ENCODE results near the gene LARP4B.

LARP4B gene

GRCh38 chr10:787933-788651, 143.4 kb downstream of the LARP4B start:
- no peak for DNase-seq (ENCODE audit: low read depth in 3 of 3)

- DNase-seq (ENCODE audit: low read depth in 3 of 3), result no peak
These were observed 144.7 kb downstream of the LARP4B start for GRCh38 chr10:786633-787474.

DNA sequence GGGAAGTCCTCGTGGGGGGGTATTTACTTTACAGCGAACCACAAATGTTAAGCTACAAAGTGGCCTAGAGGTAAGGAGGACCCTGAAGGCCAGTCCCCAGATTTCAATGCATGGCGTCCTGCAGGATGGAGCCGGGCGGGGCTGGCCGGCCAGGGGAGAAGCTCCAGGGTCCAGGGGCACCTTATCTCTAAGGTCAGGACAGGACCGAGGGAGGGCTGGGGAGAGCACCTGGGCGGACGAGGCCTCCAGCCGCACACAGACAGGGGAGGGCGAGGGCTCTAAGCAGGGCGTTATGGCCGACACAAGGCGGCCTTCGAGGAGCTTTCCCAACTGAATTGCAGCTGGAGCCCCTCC, 145.7 kb downstream of the LARP4B start:
- no peak for DNase-seq (ENCODE audit: low read depth in 3 of 3)

GRCh38 chr10:785089-785860, 146.2 kb downstream of the LARP4B start:
- no peak for DNase-seq (ENCODE audit: low read depth in 3 of 3)

DNA sequence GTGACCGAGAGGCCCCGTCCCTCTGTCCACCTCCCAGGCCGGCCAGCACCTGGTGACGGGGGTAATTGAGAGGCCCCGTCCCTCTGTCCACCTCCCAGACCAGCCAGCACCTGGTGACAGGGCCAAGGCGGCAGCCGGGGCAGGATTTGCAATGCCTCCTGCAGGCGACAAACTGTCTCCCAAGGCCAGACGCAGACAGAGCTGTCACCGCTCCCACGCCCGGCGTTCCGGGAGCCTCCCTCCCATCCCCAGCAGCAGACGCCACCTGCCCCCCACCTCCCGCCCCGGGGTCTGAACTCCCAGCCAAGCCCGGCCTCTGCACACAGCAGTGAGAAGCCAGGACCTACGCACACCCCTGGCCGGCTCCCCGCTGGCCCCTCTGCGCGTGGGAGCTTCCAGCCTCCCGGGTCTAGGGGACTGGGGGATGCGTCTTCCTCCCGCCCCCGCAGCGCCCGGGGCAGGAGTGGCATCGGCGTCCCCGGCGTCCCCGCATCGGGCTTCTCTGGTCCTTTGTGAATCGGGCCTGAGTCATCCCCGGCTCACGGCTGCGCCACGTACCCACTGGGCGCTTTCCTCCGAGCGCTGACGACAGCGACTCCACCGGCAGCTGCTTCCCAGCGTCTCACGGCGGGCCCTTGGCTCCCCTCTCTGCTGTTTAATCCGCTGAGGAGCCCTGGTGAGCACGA, 147.0 kb downstream of the LARP4B start:
- peak; percentile 36 to 68 (median 61) for DNase-seq (ENCODE audit: low read depth in 3 of 3)

DNA sequence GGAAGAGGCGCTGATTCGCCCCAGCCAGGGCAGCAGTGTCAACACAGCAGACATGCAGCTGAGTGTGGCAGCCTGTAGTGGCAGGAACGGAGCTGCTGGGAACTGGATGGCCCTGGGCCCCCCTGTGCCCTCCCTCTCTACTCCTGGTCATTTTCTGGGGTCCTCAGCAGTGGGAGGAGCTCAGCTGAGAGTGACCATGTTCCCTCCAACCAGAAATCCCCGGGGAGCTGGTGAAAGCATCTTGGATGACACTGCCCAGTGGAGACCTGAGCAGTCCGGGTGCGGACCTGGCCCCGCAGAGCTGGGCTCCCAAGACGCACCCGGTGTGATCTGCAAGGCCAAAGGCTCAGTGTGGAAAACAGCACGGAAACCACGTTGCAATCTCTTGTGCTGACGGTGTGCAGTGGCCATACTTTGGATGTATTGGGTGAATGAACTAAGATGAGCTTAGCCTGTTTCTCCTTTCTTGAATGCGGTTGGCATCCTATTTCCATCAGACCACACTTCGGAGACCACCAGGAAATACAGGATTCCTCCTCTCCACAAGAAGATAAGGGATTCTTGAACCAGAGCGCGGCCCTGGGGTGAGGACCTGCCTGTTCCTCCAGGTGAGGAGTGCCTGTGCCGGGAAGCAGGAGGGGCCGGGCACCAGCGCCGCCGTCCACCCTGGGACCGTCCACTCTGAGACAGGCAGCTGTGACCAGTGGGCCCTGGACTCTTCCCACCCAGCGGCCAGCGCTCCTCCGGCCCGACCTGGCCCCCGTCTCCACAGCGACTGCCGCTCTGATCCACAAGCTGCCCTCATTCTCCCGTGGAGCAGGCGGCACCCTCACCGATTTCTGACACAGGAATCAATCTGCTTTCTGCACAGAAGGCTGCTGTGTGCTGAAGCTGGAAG, 148.5 kb downstream of the LARP4B start:
- no peak for DNase-seq (ENCODE audit: low read depth in 3 of 3)

DNA sequence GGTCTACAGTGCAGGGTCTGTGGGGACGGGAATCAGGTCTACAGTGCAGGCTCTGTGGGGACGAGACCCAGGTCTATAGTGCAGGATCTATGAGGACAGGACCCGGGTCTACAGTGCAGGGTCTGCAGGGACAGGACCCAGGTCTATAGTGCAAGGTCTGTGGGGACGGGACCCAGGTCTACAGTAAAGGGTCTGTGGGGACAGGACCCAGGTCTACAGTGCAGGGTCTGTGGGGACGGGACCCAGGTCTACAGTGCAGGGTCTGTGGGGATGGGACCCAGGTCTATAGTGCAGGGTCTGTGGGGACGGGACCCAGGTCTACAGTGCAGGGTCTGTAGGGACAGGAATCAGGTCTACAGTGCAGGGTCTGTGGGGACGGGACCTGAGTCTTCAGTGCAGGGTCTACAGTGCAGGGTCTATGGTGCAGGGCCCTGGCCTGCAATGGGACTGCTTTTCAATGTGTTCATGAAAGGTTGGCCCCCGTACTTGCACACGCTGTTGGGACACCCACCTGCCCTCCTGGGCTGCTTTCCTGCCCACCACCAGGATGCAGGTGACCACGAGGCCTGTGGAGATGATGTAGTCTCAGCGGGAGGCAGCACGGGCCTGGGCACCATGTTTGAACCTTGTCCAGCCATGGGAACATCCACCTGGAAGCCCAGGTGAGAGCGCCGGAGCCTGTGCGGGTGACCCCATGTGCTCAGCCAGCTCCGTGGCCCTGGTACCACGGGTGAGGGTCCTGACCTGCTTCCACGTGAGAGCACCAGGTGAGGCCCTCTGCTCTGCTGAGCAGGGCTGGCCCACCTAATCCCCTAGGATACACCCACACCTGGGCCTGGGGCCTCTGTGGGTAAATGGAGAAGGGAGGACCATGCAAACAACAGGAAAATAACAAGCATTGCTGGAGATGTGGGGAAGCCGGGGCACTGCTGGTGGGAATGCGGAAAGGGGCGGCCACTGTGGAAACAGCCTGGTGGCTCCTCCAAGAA, 150.7 kb downstream of the LARP4B start:
- DNase-seq (ENCODE audit: low read depth in 3 of 3), result no peak

GRCh38 chr10:778626-779330, 152.7 kb downstream of the LARP4B start:
- no peak for DNase-seq (ENCODE audit: low read depth in 3 of 3)

GRCh38 chr10:777913-778479, 153.5 kb downstream of the LARP4B start:
- DNase-seq (ENCODE audit: low read depth in 3 of 3), result no peak

DNA sequence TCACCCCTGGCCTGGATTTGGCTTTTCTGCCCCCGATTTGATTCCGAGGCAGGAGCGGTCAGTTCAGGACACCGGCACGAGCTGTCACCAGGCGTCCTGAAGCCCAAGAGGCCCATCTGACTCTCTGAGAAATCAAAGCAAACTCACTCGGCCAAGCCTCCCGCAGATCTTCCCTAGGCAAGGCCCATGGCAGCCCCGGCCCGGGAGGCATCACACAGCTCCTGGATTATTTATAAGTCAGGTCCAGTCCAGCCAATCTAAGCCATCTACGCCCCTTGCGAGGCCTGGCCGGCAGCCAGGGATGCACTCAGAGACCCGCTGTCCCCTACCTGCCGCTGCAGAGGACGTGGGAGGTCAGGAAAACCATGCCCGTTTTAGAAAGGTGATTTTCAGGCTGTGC, 154.7 kb downstream of the LARP4B start:
- DNase-seq (ENCODE audit: low read depth in 3 of 3), result no peak

DNA sequence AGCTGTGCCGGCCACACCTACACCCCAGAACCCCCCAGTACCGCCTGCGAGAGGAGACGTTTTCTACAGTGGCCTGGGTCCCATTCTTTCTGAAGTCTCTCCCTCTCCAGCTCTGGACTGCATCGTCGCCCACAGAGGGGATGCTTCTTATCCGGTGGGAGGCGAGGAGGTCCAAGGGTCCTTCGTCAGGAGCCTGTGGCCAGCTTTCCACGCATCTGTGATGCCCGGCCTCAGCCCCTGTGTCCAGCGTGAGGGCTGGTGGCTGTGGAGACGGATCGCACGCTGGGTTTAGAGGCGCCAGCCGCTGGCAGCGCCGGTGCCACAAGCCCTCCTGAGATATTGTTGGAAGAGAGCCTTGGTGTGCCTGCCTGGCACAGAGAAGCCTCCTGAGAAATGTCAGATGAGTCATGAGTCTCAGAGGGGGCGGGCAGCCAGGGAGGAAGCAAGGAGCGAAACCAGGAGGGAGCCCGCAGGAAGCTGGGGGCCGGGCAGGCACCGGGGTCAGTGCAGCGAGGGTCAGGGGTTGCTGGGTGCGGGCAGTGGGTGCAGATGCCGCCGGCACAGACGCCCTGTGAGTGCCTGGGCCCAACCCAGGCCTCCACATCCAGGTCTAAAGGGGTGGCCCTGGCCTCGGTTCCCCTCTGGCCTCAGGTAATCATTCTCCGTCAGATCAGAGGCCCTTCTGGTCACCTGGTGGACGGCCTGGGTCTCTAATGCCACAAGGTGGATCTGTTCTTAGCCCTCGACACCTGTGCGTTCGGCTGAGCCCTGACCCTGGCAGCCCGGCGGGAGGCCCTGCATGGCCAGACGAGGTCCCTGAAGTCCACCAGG, 156.0 kb downstream of the LARP4B start:
- DNase-seq (ENCODE audit: low read depth in 3 of 3), result no peak

DNA sequence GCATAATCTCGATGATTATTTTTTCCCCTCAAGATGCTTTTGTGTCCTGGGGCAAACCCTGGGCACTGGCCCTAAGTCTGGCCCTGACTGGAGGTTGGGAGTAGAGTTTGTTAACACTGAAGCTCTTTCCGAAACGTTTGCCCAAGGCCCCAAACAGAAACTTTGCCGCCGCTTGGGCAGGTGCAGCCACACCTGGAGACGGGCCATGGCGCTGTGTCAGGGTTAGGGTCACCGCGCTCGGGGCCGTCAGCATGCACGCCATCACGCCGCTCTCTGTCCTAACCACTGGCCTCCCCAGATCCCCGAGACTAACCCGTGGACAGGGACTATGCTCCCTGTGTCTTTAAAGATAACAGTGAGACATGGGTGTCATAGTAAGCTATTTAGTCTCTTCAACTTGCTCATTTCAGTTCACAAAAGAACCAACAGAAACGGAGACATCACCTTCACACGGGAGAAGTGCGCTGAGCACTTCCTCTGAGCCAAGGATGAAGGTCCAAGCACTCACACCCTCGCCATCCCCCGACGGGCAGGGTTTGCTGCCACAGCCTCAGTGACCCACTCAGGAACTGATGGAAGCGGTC, 156.8 kb downstream of the LARP4B start:
- no peak for DNase-seq (ENCODE audit: low read depth in 3 of 3)

GRCh38 chr10:774223-774622, 157.3 kb downstream of the LARP4B start:
- DNase-seq (ENCODE audit: low read depth in 3 of 3), result no peak

DNA sequence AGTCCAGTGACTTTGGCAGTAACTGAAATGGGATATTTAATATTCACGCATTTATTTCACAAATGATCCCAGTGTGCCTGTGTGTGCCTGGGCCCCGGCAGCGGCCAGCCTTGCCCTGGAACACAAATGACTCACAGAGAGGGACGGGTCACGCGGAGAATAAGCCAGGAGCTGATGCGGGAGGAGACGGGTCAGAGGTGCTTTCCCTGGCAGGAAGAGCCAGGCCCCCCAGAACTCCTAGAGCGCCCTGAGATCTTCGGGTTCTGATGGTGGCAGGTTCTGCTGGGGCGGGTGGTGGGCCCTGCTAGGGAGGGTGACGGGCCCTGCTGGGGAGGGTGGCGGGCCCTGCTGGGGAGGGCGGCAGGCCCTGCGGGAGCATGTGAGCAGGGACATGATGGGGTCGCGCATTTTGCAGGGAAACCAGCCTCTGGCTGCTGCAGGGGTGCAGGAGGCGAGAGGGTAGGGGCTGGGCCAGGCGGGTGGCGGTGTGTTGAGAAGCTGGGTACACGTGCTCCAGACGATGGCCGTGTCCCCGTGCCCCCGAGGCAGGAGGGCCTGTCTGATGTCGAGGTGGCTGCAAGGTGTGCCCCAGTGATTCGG, 157.8 kb downstream of the LARP4B start:
- DNase-seq (ENCODE audit: low read depth in 3 of 3), result no peak

DNA sequence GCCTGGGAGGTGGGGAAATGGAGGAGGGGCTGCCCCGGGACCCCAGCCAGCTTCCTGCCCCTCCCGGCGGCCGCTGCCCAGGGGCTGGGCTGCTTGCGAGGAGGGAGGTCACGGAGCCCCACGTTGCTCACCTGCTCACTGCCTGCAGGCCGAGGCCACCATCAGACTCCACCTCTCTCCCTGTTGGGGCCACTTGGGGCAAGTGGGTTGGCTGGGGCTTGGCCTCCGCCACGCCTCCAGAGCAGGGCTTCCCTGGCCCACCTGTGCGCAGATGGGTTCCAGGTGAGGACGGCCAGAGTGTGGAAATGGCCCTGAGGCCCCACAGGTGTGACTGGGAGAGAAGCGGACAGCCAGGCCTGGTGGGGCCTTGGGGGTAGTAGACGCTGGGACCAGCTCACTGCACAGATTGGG, 159.3 kb downstream of the LARP4B start:
- no peak for DNase-seq (ENCODE audit: low read depth in 3 of 3)

GRCh38 chr10:771647-772046, 159.9 kb downstream of the LARP4B start:
- DNase-seq (ENCODE audit: low read depth in 3 of 3), result no peak

- DNase-seq (ENCODE audit: low read depth in 3 of 3), result no peak
These were observed 160.5 kb downstream of the LARP4B start for GRCh38 chr10:770975-771374.

Data from stimulated activated CD4-positive, alpha-beta T cell treated with anti-CD3 and anti-CD28 coated beads, TNF-alpha, amount 100 ng/mL, for 48 hours (primary cell).